RWPE1 (cell line): ENCODE results near the gene AIP.

ENCODE experiments used
- CTCF ChIA-PET: fragments of 350-600 bp; sonication (Branson Sonifier 250); formaldehyde crosslinking; extraction: SDS; loops from one replicate; lab custom pipeline; 2021; lab: Yijun Ruan, JAX
- POLR2A ChIA-PET: fragments of 400-600 bp; formaldehyde crosslinking; extraction: SDS; loops from one replicate; lab custom pipeline; 2020; ENCODE audit warnings: antibody characterized with exemption; ENCODE audit not compliant: low non-redundant PET; lab: Yijun Ruan, JAX
- DNase-seq: peaks from one replicate; pipeline ENCODE4 v3.0.0; 2012; ENCODE audit warnings: low spot score
- H3K27ac ChIP-seq: fragments of 450-650 bp; 2 replicates; pipeline ENCODE4 v1.5.1; 2017
- CTCF ChIP-seq: fragments of 450-650 bp; conservative IDR thresholded peaks from 2 replicates; pipeline ENCODE4 v1.5.1; 2017; ENCODE audit warnings: low read depth, mild to moderate bottlenecking

The AIP gene

GRCh38 chr11:67453816-67454732 is 28.8 kb upstream of the AIP start:
- POLR2A ChIA-PET = no interaction called here
- CTCF ChIA-PET = no interaction called here
- DNase-seq = no peak
- no peak for TF ChIP-seq CTCF
- no peak overlapping the region for H3K27ac ChIP-seq

- CTCF ChIA-PET = interaction anchor here (0.6 kb wide), 1 partner anchor 54 kb away, joined by 4 read pairs; no protein-coding TSS in a partner anchor
- no peak for DNase-seq
- POLR2A ChIA-PET = no interaction called here
Measured at GRCh38 chr11:67455054-67455453, 27.8 kb upstream of the AIP start, which contains the start of gene CABP4. Gene CABP4 (plus strand): TSS chr11:67455354. CDS start chr11:67455424, 70 bp downstream.

GRCh38 chr11:67456068-67456705 is 26.6 kb upstream of the AIP start:
- TF ChIP-seq CTCF = no peak
- no peak overlapping the region for H3K27ac ChIP-seq
- POLR2A ChIA-PET = interaction anchor here (0.5 kb wide), 1 partner anchor 39 kb away, joined by 7 read pairs; no protein-coding TSS in a partner anchor
- no peak for DNase-seq
- CTCF ChIA-PET = no interaction called here

More at GRCh38 chr11:67455054-67455453, 27.8 kb upstream of the AIP start, which contains the start of gene CABP4:
- no peak within 1 kb of the TSS for H3K27ac ChIP-seq
- no peak for TF ChIP-seq CTCF

- no peak for DNase-seq
- CTCF ChIA-PET = no interaction called here
- no peak for TF ChIP-seq CTCF
Measured at GRCh38 chr11:67457453-67457852, 25.4 kb upstream of the AIP start.

GRCh38 chr11:67458266-67458665 is 24.6 kb upstream of the AIP start:
- TF ChIP-seq CTCF = no peak
- no peak for DNase-seq
- ChIA-PET POLR2A (no interaction called here), CTCF (interaction anchor here (1.0 kb wide), 1 partner anchor 8 kb away, joined by 3 read pairs; no protein-coding TSS in a partner anchor)
- H3K27ac ChIP-seq = no peak overlapping the region

More at GRCh38 chr11:67457453-67457852, 25.4 kb upstream of the AIP start:
- POLR2A ChIA-PET = no interaction called here
- no peak overlapping the region for H3K27ac ChIP-seq

- no peak for DNase-seq
- peak overlapping the region; percentile 96 for H3K27ac ChIP-seq
- CTCF ChIA-PET = no interaction called here
- POLR2A ChIA-PET = interaction anchor here (0.9 kb wide), 1 partner anchor 16 kb away, joined by 3 read pairs; no protein-coding TSS in a partner anchor
- no peak for TF ChIP-seq CTCF
Measured at GRCh38 chr11:67463186-67463585, 19.6 kb upstream of the AIP start.
